OCI-LY1 (cell line): ENCODE data around the gene TES.

ENCODE experiments used
- EZH2 ChIP-seq: fragments of 200-600 bp; sonication (generic), shearing (Covaris generic); IDR thresholded peaks from 2 replicates; pipeline ENCODE4 v1.8.0; 2017; ENCODE audit warnings: borderline replicate concordance, mixed run types, mild to moderate bottlenecking, antibody characterized with exemption, low read length, moderate library complexity, mixed read lengths
- TF ChIP-seq, protein P1 (sequence below): fragments of 200-600 bp; sonication (generic), shearing (Covaris generic); IDR thresholded peaks from 2 replicates; pipeline ENCODE4 v1.5.1; 2017; ENCODE audit warnings: mild to moderate bottlenecking, antibody characterized with exemption, low read length, moderate library complexity, mixed read lengths

DNA sequence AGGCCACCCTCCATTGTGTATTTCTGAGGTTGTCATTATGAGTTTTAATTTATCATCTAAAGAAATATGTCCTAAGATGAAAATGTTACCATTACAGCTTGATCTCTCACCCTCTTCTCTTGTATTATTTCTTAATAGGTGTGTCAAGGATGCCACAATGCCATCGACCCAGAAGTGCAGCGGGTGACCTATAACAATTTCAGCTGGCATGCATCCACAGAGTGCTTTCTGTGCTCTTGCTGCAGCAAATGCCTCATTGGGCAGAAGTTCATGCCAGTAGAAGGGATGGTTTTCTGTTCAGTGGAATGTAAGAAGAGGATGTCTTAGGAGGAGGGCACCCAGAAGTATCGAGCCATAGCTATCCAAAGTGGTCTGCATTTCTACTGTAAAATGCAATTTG is 46.8 kb downstream of the TES start:
- TF ChIP-seq, protein P1, sequence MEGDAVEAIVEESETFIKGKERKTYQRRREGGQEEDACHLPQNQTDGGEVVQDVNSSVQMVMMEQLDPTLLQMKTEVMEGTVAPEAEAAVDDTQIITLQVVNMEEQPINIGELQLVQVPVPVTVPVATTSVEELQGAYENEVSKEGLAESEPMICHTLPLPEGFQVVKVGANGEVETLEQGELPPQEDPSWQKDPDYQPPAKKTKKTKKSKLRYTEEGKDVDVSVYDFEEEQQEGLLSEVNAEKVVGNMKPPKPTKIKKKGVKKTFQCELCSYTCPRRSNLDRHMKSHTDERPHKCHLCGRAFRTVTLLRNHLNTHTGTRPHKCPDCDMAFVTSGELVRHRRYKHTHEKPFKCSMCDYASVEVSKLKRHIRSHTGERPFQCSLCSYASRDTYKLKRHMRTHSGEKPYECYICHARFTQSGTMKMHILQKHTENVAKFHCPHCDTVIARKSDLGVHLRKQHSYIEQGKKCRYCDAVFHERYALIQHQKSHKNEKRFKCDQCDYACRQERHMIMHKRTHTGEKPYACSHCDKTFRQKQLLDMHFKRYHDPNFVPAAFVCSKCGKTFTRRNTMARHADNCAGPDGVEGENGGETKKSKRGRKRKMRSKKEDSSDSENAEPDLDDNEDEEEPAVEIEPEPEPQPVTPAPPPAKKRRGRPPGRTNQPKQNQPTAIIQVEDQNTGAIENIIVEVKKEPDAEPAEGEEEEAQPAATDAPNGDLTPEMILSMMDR, result no peak
- no peak for TF ChIP-seq EZH2
